Neutrophil (primary cell): ENCODE data around the gene CCL20.
A peak's percentile ranks its signal among the peaks of the same experiment; 100 is the strongest.

Experiments used
- H3K27ac ChIP-seq: fragments of 200-600 bp; sonication (generic); 2 replicates; pipeline ENCODE4 v1.5.1; 2016; ENCODE audit warnings: mild to moderate bottlenecking, moderate library complexity
- H3K27me3 ChIP-seq: fragments of 200-600 bp; sonication (generic); 2 replicates; pipeline ENCODE4 v1.6.0; 2016; ENCODE audit warnings: mild to moderate bottlenecking
- H3K36me3 ChIP-seq: fragments of 200-600 bp; sonication (generic); 2 replicates; pipeline ENCODE4 v1.5.1; 2017
- H3K4me1 ChIP-seq, 2 experiments: fragments of 200-600 bp in 1 of 2; sonication (generic) in 1 of 2; 1 replicate in 1 of 2; 2 replicates in 1 of 2; pipeline versions ENCODE4 v1.5.1 to v1.6.1; 2013 to 2016; ENCODE audit warnings: low read depth in 1 of 2, low read length in 1 of 2, mild to moderate bottlenecking in 1 of 2, moderate library complexity in 1 of 2; ENCODE audit not compliant: control insufficient read depth in 1 of 2, insufficient read depth in 1 of 2
- H3K4me3 ChIP-seq, 2 experiments: fragments of 200-600 bp in 1 of 2; sonication (generic) in 1 of 2; 1 replicate in 1 of 2; 2 replicates in 1 of 2; pipeline ENCODE4 v1.5.1; 2013 to 2016; ENCODE audit warnings: low read depth in 1 of 2, low read length in 1 of 2, mild to moderate bottlenecking in 1 of 2, moderate library complexity in 1 of 2
- H3K9me3 ChIP-seq: fragments of 200-600 bp; sonication (generic); 2 replicates; pipeline ENCODE4 v1.5.1; 2016
- CTCF ChIP-seq: fragments of 200-600 bp; sonication (generic); IDR thresholded peaks from 2 replicates; pipeline ENCODE4 v1.5.1; 2016; ENCODE audit warnings: antibody characterized with exemption

CCL20 gene

GRCh38 chr2:227826563-227826962, 12.9 kb downstream of the CCL20 start:
- Histone ChIP-seq H3K36me3 (no peaks in the 10 kb centered on the region), H3K27ac (peak overlapping the region; percentile 40)
- no peak for TF ChIP-seq CTCF

GRCh38 chr2:227827143-227827542, 13.5 kb downstream of the CCL20 start:
- H3K27ac ChIP-seq, result peak overlapping the region; percentile 40
- H3K9me3 ChIP-seq, result no peaks in the 10 kb centered on the region
- no peaks in the 10 kb centered on the region for H3K27me3 ChIP-seq
- no peak overlapping the region for H3K4me3 ChIP-seq
- no peak for TF ChIP-seq CTCF
- peaks cover 14 to 17% of the 10 kb centered on the region in 2 experiments for H3K4me1 ChIP-seq
- H3K36me3 ChIP-seq, result no peaks in the 10 kb centered on the region

More at GRCh38 chr2:227826563-227826962, 12.9 kb downstream of the CCL20 start:
- H3K9me3 ChIP-seq, result no peaks in the 10 kb centered on the region
- H3K27me3 ChIP-seq, result no peaks in the 10 kb centered on the region
- H3K4me1 ChIP-seq, result peaks cover 14 to 17% of the 10 kb centered on the region in 2 experiments
- H3K4me3 ChIP-seq, result no peak overlapping the region

- Histone ChIP-seq H3K27me3 (no peaks in the 10 kb centered on the region), H3K9me3 (no peaks in the 10 kb centered on the region), H3K27ac (no peak overlapping the region), H3K4me1 (peaks cover 14 to 17% of the 10 kb centered on the region in 2 experiments), H3K36me3 (no peaks in the 10 kb centered on the region), H3K4me3 (no peak overlapping the region)
- no peak for TF ChIP-seq CTCF
These were observed 14.9 kb downstream of the CCL20 start for GRCh38 chr2:227828477-227828912.

- TF ChIP-seq CTCF, result no peak
- Histone ChIP-seq H3K4me1 (peaks cover 14 to 17% of the 10 kb centered on the region in 2 experiments), H3K36me3 (no peaks in the 10 kb centered on the region), H3K9me3 (no peaks in the 10 kb centered on the region), H3K27me3 (no peaks in the 10 kb centered on the region), H3K4me3 (no peak overlapping the region), H3K27ac (no peak overlapping the region)
These were observed 15.7 kb downstream of the CCL20 start for GRCh38 chr2:227829337-227829736.

- TF ChIP-seq CTCF, result no peak
These were observed 20.8 kb downstream of the CCL20 start for GRCh38 chr2:227834423-227834822.

More at GRCh38 chr2:227834423-227834822, 20.8 kb downstream of the CCL20 start:
- Histone ChIP-seq H3K27ac (no peak overlapping the region), H3K4me3 (no peak overlapping the region), H3K4me1 (no peaks in the 10 kb centered on the region), H3K27me3 (no peaks in the 10 kb centered on the region), H3K9me3 (no peaks in the 10 kb centered on the region), H3K36me3 (no peaks in the 10 kb centered on the region)
